OCI-LY1 (cell line): Measurements from ENCODE around the gene PLSCR4.

ENCODE experiments used
- H2AFZ ChIP-seq: fragments of 200-600 bp; sonication (generic), shearing (Covaris generic); 2 replicates; pipeline ENCODE4 v1.6.0; 2014; ENCODE audit warnings: antibody characterized with exemption, mild to moderate bottlenecking, low read length
- H3F3A ChIP-seq: fragments of 200-600 bp; sonication (generic), shearing (Covaris generic); 2 replicates; pipeline ENCODE4 v1.6.0; 2014; ENCODE audit warnings: mild to moderate bottlenecking, antibody characterized with exemption, low read length, moderate library complexity; ENCODE audit not compliant: insufficient read depth
- H3K27ac ChIP-seq: fragments of 200-600 bp; sonication (generic); 2 replicates; pipeline ENCODE4 v1.5.1; 2014; ENCODE audit warnings: low read length, mixed run types, mild to moderate bottlenecking, low read depth; ENCODE audit not compliant: poor library complexity, severe bottlenecking
- H3K27me3 ChIP-seq: fragments of 200-600 bp; sonication (generic); 2 replicates; pipeline ENCODE4 v1.6.0; 2014; ENCODE audit warnings: antibody characterized with exemption, mild to moderate bottlenecking, low read length, moderate library complexity; ENCODE audit not compliant: insufficient read depth
- H3K36me3 ChIP-seq: fragments of 200-600 bp; sonication (generic); 2 replicates; pipeline ENCODE4 v1.6.1; 2014; ENCODE audit warnings: mild to moderate bottlenecking, antibody characterized with exemption, low read length, moderate library complexity, mixed read lengths; ENCODE audit not compliant: insufficient read depth
- H3K4me1 ChIP-seq: fragments of 200-600 bp; sonication (generic); 2 replicates; pipeline ENCODE4 v1.5.1; 2014; ENCODE audit warnings: mild to moderate bottlenecking, low read length, moderate library complexity; ENCODE audit not compliant: insufficient read depth, severe bottlenecking
- H3K4me2 ChIP-seq: fragments of 200-600 bp; sonication (generic), shearing (Covaris generic); 2 replicates; pipeline ENCODE4 v1.6.1; 2014; ENCODE audit warnings: low read length
- H3K4me3 ChIP-seq: fragments of 200-600 bp; sonication (generic); 2 replicates; pipeline ENCODE4 v1.5.1; 2014; ENCODE audit warnings: low read length, low read depth, mild to moderate bottlenecking, mixed read lengths; ENCODE audit not compliant: poor library complexity, severe bottlenecking
- H3K79me2 ChIP-seq: fragments of 200-600 bp; shearing (Covaris generic); 2 replicates; pipeline ENCODE4 v1.6.1; 2016; ENCODE audit warnings: mixed run types, low read length, mixed read lengths; ENCODE audit not compliant: insufficient read depth
- H3K9ac ChIP-seq: fragments of 200-600 bp; sonication (generic), shearing (Covaris generic); 2 replicates; pipeline ENCODE4 v1.6.1; 2014; ENCODE audit warnings: mild to moderate bottlenecking, low read length, mixed read lengths
- H3K9me2 ChIP-seq: fragments of 200-600 bp; sonication (generic), shearing (Covaris generic); 2 replicates; pipeline ENCODE4 v1.6.1; 2014; ENCODE audit warnings: low read depth, mild to moderate bottlenecking, low read length, mixed read lengths
- H3K9me3 ChIP-seq: fragments of 200-600 bp; shearing (Covaris generic); 2 replicates; pipeline ENCODE4 v1.6.1; 2014; ENCODE audit warnings: low read length, mixed read lengths
- H4K20me1 ChIP-seq: fragments of 200-600 bp; sonication (generic), shearing (Covaris generic); 2 replicates; pipeline ENCODE4 v1.6.0; 2016; ENCODE audit warnings: mild to moderate bottlenecking, low read length; ENCODE audit not compliant: insufficient read depth
- EZH2 ChIP-seq: fragments of 200-600 bp; sonication (generic), shearing (Covaris generic); IDR thresholded peaks from 2 replicates; pipeline ENCODE4 v1.8.0; 2017; ENCODE audit warnings: borderline replicate concordance, mixed run types, mild to moderate bottlenecking, antibody characterized with exemption, low read length, moderate library complexity, mixed read lengths
- TF ChIP-seq, protein P1 (sequence below): fragments of 200-600 bp; sonication (generic), shearing (Covaris generic); IDR thresholded peaks from 2 replicates; pipeline ENCODE4 v1.5.1; 2017; ENCODE audit warnings: mild to moderate bottlenecking, antibody characterized with exemption, low read length, moderate library complexity, mixed read lengths

PLSCR4 gene

DNA sequence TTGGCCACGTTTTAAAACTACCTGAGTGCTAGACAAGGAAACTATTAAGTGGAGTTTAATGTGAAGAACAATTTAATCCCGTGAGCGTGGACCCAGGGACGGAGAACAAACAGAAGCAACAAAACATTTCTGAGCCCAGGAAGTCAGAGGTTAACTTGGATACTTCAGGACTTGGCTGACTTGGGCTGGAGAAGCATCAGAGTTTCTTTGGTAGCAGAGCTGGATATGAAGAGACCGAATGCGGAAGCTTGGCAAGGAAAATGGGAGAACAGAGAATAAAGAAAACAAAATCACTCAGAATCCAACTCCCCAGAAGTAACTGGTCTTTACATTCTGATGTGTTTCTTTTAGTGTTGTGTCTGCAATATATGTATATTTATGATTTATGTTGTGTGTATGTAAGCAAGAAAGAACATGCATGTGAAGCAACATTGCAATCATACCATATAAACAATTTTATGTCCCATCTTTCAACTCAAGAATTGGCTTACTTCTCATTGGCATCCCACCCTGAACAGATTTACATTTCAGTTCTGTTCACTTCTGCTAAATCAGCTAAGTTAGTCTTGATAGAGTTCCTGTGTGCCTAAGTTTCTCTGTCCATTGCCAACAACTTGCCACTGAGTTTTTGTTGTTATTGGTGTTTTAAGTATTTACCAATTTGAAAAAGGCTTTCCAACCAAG lies 72.8 kb downstream of the PLSCR4 start:
- no peaks in the 10 kb centered on the region for H3K4me1 ChIP-seq
- TF ChIP-seq, protein P1, sequence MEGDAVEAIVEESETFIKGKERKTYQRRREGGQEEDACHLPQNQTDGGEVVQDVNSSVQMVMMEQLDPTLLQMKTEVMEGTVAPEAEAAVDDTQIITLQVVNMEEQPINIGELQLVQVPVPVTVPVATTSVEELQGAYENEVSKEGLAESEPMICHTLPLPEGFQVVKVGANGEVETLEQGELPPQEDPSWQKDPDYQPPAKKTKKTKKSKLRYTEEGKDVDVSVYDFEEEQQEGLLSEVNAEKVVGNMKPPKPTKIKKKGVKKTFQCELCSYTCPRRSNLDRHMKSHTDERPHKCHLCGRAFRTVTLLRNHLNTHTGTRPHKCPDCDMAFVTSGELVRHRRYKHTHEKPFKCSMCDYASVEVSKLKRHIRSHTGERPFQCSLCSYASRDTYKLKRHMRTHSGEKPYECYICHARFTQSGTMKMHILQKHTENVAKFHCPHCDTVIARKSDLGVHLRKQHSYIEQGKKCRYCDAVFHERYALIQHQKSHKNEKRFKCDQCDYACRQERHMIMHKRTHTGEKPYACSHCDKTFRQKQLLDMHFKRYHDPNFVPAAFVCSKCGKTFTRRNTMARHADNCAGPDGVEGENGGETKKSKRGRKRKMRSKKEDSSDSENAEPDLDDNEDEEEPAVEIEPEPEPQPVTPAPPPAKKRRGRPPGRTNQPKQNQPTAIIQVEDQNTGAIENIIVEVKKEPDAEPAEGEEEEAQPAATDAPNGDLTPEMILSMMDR = no peak
- TF ChIP-seq EZH2 = no peak
- no peak overlapping the region for H3K4me3 ChIP-seq
- H3K36me3 ChIP-seq = no peaks in the 10 kb centered on the region
- H4K20me1 ChIP-seq = no peaks in the 10 kb centered on the region
- no peaks in the 10 kb centered on the region for H3K9me2 ChIP-seq
- no peaks in the 10 kb centered on the region for H3K27me3 ChIP-seq
- H3K27ac ChIP-seq = no peak overlapping the region
- H3K79me2 ChIP-seq = no peaks in the 10 kb centered on the region
- H3K9me3 ChIP-seq = no peaks in the 10 kb centered on the region
- H3F3A ChIP-seq = no peaks in the 10 kb centered on the region
- no peak overlapping the region for H3K4me2 ChIP-seq
- H3K9ac ChIP-seq = no peak overlapping the region
- H2AFZ ChIP-seq = no peak overlapping the region

DNA sequence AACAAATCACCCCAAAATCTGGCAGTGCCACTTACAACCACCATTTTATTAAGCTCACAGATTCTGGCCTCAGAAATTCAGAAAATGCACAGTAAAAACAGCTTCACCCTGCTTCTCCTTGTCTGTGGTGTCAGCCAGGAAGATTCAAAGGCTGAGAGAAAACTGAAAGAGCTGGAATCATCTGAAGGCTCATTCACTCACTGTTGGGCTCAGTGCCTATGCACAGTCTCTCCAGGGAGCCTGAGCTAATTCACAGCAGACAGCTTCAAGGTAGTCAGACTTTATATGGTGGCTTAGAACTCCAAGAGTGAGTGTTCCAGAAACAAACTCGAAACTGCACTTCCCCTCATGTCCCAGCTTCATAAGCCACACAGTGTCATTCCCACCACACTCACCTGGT lies 73.4 kb downstream of the PLSCR4 start:
- no peak overlapping the region for H2AFZ ChIP-seq
- H4K20me1 ChIP-seq = no peaks in the 10 kb centered on the region
- no peak overlapping the region for H3K4me3 ChIP-seq
- no peaks in the 10 kb centered on the region for H3K9me3 ChIP-seq
- no peaks in the 10 kb centered on the region for H3K36me3 ChIP-seq
- H3K27me3 ChIP-seq = no peaks in the 10 kb centered on the region
- H3K27ac ChIP-seq = no peak overlapping the region
- no peaks in the 10 kb centered on the region for H3K9me2 ChIP-seq
- H3K79me2 ChIP-seq = no peaks in the 10 kb centered on the region
- H3K4me2 ChIP-seq = no peak overlapping the region
- no peaks in the 10 kb centered on the region for H3F3A ChIP-seq
- no peak overlapping the region for H3K9ac ChIP-seq
- no peak for TF ChIP-seq EZH2
- TF ChIP-seq, protein P1 = no peak
- H3K4me1 ChIP-seq = no peaks in the 10 kb centered on the region

DNA sequence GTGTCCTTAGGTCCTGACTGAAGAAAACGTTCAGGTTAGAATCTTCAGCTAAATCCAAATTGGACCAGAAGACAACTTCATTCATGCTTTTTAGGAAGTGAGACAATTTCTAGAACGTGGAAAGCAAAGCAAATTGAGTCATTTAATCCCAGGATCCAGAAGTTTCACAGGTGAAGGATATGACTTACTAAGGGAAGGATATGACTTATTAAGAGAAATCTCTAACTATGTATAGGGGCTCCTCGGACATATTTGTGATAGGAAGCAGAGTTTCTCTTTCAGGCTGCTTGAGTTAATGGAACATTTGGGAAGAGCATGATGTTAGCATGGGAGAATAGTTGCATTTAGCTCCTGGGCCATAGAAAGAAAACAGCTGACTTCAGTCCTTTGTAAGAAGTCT lies 73.8 kb downstream of the PLSCR4 start:
- Histone ChIP-seq H2AFZ (no peak overlapping the region), H3K4me3 (no peak overlapping the region), H3K4me1 (no peaks in the 10 kb centered on the region), H3F3A (no peaks in the 10 kb centered on the region), H3K9me3 (no peaks in the 10 kb centered on the region), H3K4me2 (no peak overlapping the region), H3K9me2 (no peaks in the 10 kb centered on the region), H3K27me3 (no peaks in the 10 kb centered on the region), H3K79me2 (no peaks in the 10 kb centered on the region), H3K27ac (no peak overlapping the region), H4K20me1 (no peaks in the 10 kb centered on the region), H3K36me3 (no peaks in the 10 kb centered on the region), H3K9ac (no peak overlapping the region)
- TF ChIP-seq, protein P1 = no peak
- no peak for TF ChIP-seq EZH2
